Putamen (tissue), 1 donor: ENCODE data around the gene PSKH1.
A peak's percentile ranks its signal among the peaks of the same experiment; 100 is the strongest.
"Not testable (repeated sequence)": the region's sequence is repeated elsewhere in the genome, so short reads cannot be mapped to it uniquely, and the experiment has no call there.

Source experiments
- DNase-seq: peaks from one replicate; pipeline ENCODE4 v3.0.0-alpha.2; 2016; ENCODE audit warnings: low spot score

Gene PSKH1

DNA sequence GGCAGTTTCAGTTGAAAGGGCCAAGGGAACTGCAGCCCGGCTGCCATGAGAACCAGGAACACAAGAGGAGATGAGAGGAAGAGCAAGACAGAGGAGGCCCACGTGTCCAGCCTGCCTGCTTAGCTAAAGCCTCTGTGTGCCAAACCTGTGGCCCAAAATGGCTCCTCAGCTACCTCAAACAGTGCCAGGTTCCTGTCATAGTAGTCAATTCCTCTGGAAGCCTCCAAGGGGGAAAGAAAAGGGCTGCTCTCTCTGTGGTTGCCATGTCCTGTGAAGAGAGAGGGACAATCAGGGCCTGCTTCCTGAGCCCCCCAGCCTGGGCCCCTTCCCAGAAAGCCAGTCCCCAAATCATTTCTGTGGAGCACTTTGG is 70.2 kb downstream of the PSKH1 start:
- DNase-seq, result no peak

DNA sequence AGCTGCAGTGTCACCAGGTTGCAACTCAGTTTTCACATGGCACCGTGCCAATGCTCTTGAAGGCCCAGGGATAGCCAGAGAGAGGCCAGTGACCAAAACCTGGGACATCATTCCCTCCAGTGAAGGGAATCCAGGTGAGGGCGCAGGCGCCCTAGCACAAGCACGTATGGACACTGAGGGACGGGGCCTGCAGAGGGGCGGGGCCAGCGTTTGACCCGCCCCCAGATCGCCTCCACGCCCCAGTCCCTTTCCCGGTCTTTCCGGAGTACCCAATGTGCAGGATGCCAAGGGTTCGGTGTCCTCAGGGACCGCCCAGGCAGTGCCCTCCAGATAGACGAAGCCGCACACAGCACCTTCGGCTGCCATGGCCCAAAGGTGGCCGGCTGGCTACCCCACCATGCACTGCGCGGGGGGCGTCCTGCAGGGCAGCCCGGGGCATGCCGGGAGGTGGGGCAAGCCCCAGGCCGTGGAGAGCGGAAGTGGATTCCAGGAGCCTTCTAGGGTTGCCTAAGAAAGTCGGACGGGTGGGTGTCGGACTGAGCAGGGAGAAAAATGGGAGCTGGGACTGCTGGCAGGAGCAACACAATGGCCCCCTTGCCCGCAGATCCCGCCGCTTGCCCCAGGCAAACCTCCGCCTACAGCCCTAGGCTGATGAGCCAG is 70.7 kb downstream of the PSKH1 start:
- DNase-seq, result no peak

DNA sequence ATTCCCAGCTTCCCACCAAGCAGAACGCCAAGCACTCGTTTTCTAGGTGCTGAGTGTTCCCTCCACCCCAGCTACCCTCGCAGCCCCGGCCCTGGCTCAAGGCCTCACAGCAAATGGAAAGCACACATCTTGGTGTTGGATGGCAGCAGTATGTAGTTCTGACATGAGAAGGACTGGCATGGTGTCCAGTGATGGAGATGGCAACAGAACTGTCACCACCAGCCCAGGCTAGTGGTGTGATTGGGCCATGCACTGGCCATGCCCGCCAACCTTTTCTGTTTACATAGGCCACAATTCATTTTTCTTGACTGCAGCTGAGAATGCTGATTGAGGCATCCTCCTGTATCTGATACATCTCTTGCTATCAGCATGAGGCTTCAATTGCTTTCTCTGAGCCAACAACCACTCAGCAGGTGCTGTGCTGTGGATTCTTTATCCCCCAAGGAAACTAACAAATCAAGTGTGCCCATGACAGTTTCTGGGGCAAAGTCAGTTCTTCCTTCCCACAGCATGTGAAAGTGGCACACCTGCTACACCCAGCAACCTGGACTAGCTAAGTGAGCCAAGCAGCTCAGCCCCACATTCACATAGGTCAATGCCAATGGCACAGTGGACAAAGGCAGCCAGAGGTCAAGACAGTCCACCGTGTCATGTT is 71.5 kb downstream of the PSKH1 start:
- DNase-seq, result no peak

DNA sequence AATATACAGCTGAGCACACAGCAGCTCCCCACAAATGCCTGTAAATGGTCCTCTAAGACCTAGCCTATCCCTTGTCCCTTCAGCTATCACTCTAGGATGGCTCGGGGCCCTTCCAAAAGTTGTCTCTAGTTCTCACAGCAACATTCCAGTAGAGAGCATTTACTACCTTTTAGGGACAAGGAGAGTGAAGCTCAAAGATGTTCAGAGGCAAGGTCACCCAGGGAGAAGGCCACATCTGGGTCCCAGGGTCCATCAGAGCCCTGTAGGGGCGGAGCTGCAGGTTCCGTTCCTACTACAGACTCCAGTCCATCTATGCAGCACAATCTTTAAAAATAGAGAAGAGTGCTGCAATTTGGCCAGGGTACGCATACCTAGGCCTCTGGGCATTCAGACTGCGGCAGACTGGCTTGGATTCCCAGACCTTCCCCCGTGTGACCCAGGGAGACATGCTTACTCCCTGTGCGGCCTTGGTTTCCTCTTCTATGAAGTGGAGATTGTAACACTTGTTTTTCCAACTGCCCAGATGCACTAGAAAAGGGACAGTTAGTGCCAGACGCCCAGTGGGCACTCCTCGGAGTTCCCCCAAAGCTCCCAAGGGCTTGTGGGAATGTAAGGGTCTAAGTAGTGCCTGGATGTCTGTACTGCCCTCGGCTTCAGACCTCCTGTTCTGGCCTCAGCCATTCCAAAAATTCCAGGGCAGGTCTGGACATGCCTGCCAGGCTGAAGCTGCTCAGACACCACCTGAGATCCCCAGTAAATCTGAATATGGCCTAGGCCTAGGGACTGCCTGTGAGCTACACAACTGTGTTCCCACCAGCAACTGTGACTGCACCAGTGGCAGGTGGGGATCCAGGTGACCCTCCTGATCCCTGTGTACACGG is 72.9 kb downstream of the PSKH1 start:
- DNase-seq, result no peak

DNA sequence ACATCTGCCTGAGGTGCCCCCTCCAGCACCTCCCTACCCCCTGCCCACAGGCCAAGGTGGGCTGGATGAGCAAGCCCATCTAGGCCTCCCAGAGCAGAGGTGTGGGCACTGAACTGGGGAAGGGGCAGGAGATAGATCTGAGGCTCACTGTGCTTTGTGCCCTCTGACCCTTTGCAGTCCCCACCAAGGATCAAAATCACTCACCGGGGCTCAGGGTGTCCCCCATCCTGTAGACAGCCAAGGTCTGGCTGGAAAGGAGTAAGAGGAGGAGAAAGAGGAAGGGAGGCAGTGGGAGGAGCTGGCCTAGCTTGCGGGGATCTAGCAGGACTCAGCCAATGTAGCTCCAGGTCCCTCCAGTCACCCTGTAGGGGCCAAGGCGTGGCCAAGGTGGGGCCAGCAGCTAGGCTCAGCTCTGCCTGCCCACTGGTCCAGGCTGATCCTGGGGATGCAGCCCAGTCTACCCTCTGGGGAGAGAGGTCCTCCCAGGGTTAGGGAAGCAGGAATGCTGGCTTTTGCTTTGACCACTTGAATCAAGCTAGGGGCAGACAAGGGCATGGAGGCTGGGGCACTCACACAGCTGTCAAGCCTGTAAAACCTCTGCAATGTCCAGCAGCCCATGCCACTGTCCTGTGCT is 73.6 kb downstream of the PSKH1 start:
- no peak for DNase-seq

DNA sequence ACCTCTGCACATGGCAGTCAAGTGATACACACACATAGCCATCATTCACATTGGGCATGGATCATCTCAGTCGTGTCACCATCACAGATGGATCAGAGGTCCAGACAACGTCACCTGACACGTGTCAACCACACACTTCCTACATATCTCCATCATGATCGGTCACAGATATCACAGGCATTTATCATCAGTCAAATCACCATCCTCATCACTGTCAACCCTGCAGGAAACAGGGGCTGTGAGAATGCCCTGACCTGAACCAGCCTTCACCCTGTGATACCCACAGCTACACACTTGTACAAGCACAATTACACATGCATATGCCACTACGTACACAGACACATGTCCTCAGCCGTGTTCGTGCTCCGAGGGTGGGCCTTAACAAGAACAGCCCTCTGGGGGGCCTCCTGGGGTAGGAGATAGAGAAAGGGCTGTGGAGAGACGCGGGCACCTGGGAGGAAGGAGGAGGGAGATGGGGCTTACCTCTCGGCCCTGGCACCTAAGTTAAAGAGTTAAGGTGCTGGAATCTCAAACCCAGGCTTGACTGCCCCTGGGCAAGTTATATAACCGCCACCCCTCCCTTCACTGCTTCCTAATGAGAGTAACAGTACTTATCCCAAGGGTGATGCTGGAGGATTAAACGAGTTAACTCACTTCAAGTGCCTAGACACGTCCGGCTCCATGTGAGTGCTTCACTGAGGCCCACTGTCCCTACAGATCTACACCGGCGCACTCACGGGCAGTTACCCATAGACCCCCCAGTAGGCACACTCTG is 74.3 kb downstream of the PSKH1 start:
- no peak for DNase-seq

DNA sequence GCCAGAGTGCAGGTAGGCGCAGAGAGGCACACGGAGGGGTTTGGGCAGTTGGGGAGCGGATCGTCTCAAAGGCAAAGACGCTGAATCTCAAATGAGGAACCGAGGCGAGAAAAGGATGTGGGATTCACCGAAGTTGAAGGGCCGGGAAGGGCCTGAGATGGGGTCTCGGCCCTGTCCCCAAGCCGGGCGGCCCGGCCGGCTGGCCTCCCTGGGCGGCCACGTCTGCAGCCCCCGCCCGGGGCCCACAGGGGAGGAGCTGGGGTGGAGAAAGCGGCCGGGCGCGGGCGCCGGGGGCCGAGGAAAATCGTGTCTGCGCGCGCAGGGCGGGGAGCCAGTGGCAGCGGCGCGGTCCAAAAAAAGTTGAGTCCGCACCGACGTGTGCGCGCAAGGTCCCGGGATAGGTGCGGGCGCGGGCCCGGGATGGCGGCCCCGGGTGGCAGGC is 74.9 kb downstream of the PSKH1 start:
- DNase-seq, result no peak

DNA sequence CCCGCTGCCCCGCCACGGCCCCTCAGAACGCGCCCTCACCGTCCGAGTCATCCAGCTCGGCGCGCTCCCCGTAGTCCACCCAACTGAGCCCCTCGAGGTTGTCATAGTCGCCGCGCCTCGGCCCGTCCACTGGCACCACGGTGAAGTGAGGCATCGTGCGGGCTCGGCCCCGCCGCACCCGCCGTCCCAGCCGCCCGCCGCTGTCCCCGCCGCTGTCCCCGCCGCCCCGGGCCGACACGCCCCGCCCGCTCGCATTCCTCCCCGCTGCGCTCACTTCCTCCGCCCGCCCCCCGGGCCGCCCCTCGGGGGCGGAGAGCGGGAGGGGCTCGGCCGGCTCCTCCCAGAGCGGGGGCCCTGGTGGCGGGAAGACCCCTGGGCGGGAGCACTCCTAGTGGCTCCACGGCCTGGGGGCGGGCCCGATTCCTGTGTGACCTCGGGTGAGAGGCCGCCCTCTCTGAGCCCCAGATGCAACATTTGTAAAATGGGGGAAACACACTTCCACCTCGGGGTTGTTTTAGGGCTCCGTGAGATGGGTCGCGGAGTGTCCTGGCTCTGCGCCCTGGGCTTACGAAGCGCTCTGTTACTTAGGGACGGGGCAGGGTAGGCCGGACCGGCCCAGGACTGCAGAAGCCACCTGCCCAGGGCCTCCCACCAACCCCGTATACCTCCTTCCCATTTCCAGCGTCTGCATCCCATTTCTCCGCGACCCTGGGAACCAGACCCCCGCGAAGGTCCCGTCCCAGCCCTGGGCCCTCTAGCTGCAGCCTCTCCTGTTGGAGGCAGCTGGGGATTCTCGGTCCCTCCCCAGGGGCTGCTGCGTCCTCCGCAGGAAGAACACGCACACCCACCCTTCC is 75.6 kb downstream of the PSKH1 start, which contains the start of gene SLC12A4:
SLC12A4 (minus strand) TSS at position 238 of the 854 bp plus-strand sequence; CDS start at position 154, 84 bp downstream.
- DNase-seq, result peak; percentile 42

DNA sequence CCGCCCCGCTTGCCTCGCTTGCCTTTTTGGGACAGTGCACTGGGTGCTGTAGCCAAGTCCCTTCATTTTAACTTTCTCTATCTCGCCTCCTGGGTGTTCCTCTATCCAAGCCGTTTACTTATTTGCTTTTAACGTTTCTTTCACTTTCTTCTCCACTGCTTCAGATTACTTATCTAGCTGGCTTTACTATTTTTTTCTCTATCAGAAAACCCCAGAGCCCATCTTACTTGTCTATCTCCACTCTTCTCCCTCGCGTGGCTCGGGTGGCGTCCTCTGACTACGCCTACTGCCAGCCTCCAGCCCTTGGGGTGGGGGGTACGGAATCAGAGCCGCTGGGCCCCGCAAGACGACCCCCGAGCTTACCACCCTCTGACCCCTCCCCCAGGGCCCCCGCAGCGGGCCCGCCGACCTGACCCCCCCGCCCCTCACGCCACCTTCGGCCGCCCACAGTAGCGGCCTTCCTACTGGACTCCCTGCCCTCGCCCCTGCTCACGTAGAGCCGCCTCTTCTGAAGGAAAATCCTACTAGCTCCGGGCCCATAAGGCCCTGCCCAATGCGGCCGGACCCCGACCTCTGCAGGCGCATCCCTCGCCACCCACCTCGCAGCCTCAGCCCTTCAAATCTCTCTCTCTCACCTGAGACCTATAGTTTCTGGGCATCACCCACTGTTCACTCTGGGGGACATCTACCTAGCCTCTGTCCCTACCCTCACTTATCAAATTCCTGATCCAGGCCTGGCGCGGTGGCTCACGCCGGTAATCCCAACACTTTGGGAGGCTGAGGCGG is 76.4 kb downstream of the PSKH1 start:
- no peak for DNase-seq

DNA sequence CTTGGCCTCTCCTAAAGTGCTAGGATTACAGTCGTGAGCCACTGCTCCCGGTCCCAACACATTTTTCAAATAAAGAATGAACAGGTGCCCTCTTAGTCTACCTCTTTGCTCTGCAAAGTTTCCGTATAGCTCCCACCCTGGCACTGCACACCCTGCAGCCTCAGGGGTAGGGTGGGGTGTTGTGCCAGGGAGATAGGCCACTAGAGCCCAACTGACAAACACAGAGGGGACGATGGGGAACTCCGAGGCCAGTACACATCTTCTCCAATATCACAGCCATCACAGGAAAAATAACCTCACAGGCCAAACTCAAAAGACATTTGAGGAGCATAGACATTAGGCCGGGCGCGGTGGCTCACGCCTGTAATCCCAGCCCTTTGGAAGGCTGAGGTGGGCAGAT is 78.1 kb downstream of the PSKH1 start:
- no peak for DNase-seq

DNA sequence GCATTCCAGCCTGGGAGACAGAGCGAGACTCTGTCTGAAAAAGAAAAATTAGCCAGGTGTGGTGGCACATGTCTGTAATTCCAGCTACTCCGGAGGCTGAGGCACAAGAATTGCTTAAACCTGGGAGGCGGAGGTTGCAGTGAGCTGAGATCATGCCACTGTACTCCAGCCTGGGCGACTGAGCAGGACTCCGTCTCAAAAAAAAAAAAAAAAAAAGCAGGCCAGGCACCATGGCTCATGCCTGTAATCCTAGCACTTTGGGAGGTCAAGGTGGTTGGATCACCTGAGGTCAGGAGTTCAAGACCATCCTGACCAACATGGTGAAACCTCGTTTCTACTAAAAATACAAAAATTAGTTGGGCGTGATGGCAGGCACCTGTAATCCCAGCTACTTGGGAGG is 79.2 kb downstream of the PSKH1 start:
- not testable (repeated sequence) for DNase-seq

DNA sequence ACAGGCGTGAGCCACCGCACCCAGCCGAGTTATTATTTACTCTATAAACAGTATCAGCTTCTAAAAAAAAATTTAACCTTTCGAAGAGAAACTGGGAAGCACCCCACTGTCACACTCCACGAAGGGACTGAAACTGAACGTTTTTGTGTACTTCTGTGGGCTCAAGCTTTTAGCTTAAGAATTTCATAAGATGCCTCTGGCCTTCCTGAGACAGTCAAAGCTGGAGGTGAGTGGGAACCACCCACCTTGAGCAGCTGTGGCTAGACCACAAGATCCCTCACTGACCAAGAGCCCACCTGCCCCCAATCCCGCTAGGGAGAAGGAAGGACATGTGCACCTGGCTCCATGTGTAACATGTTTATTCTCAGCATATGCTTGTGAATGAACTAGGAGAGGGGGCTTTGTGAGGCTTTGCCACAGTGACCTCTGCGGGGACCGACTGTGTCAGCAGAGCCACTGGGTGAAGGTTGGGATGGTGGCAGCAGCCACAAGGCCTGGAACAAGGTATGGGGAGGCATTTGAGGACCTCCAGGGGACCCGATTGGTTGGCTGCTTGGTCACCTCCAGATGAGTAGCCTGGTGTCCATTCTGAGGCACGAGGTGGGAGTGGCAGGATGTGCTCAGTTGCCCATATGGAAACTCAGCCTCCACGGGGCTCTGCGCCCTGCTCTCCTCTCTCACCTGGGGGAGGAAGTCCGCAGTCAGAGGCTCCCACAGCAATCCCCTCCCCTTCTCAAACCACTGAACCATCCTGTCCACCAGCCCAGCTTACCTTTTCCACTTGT is 82.5 kb downstream of the PSKH1 start:
- no peak for DNase-seq

DNA sequence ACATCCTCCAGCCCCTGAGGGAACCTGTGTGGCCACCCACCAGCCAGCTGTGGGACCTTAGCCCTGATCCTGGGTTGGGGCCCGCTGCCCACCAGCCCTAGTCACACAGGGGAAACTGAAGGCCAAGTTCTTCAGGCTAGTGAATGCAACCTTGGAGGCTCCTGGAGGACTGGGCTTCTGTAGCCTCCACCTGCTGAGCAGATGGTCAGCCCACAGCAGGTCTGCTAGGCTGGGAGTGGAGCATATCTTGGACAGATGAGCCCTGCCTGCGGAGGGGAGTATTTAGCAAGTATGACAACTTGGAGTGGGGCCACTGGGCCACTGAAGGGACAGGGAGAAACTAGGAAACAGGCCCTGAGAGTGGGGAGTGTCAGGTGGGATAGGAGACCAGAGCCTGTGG is 83.2 kb downstream of the PSKH1 start:
- DNase-seq, result no peak

DNA sequence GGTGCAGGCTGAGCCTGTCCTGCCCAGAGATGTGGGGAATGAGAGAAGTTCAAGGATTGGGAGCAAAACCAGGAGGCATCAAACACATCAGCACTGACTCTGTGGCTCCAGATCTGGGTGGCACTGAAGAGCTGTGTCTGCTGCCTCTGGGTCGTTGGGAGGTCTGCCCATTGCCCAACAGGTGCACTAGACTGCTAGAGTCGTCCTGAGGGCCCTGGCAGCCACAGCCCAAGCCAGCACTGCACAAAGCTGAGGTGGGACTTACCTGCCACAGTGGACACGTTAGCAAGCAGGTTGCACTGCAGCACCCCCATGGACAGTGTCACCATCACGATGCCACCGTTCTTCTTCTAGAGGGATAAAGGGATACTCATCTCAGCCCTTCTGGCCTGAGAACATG is 84.0 kb downstream of the PSKH1 start:
- no peak for DNase-seq

DNA sequence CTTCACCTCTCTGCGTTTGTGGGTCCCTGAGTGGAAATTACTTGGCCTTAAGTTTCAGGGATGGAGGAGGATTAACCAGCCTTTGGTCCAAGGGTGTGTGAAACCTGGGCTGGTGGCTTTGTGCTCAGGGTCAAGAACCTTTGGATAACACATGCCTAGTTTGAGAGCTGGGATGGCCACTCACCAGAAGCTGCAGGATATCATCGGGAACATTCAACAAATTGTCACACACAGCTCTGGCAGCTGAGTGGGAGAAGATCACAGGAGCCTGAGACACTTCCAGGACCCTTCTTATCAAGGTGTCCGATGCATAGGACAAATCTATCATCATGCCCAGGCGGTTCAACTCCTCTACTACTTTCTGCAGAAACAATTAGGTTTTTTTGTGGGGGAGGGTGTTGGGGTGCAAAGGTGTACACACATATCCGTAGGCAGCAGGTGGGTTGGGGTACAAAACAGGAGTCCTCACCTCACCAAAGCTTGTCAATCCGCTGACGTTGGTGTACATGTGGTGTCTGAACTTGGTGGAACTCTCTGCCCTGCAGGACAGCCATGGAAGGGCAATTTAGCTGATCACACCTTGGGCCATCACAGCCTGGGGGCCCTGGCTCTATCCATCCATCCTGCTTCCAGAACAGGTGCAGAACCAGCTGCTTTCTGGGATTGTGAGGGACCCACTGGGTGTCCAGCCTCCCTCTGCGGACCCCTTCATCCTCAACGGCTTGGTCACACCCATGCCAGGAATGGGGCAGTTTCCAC is 84.6 kb downstream of the PSKH1 start:
- DNase-seq, result no peak
